ENCODE data around the gene C2orf76. TPM values are rescaled to one million over a fixed set of nuclear protein-coding genes. Genes with fewer than 3 reads are reported as not detected.

The C2orf76 gene
- total and polyA plus RNA-seq, 2 experiments from 2014 or later = 16.6 to 17.6 TPM

DNA sequence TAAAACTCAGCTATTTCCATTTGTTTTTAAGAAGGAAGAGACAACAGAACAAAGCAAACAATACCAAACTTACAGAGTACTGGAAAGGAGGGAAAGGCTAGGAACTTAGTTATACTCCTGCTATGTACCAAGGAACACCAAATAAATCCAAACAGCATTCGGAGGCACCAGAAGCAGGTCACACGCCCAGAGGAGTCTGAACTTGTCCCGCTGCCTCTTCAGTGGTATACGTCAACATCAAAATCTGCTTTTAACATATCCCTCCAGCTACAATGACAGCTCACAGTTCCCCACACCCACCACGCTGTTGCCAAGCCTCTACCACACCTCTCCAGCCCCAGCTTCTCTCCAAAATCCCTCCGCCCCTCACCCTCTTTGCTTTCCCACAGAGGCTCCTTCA, 17.3 kb downstream of the C2orf76 start:
- no peak overlapping the region for H3K4me3 ChIP-seq
- no peaks in the 10 kb centered on the region for H3K9me3 ChIP-seq (ENCODE audit: low read depth)
- H3K79me2 ChIP-seq = no peaks in the 10 kb centered on the region
- TF ChIP-seq EZH2 (IDR thresholded peaks at IDR 0.05; ENCODE audit: borderline replicate concordance) (no peak), EZH2phosphoT487 (IDR thresholded peaks at IDR 0.05; ENCODE audit: low read depth, severe bottlenecking, unreplicated experiment) (no peak)
- TF ChIP-seq, protein P1, sequence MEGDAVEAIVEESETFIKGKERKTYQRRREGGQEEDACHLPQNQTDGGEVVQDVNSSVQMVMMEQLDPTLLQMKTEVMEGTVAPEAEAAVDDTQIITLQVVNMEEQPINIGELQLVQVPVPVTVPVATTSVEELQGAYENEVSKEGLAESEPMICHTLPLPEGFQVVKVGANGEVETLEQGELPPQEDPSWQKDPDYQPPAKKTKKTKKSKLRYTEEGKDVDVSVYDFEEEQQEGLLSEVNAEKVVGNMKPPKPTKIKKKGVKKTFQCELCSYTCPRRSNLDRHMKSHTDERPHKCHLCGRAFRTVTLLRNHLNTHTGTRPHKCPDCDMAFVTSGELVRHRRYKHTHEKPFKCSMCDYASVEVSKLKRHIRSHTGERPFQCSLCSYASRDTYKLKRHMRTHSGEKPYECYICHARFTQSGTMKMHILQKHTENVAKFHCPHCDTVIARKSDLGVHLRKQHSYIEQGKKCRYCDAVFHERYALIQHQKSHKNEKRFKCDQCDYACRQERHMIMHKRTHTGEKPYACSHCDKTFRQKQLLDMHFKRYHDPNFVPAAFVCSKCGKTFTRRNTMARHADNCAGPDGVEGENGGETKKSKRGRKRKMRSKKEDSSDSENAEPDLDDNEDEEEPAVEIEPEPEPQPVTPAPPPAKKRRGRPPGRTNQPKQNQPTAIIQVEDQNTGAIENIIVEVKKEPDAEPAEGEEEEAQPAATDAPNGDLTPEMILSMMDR (IDR thresholded peaks at IDR 0.05; ENCODE audit: poor library complexity) = no peak
- H3K4me1 ChIP-seq (ENCODE audit: insufficient read depth) = no peaks in the 10 kb centered on the region
- H3K9me2 ChIP-seq (replicated peaks; ENCODE audit: insufficient read depth) = no peaks in the 10 kb centered on the region
- no peaks in the 10 kb centered on the region for H4K20me1 ChIP-seq (ENCODE audit: insufficient read depth, poor library complexity, severe bottlenecking)
- WGBS (ENCODE audit: low lambda C conversion rate, missing lambda C conversion rate) = 72% methylated on average over 6 of the region's 6 CpGs
- H3K27me3 ChIP-seq = no peaks in the 10 kb centered on the region
- no peak overlapping the region for H3K4me2 ChIP-seq
- no peak for DNase-seq (ENCODE audit: low spot score)
- H2AFZ ChIP-seq = no peak overlapping the region
- H3K36me3 ChIP-seq (replicated peaks; ENCODE audit: insufficient read depth, low read depth) = no peaks in the 10 kb centered on the region
- H3K27ac ChIP-seq = no peak overlapping the region

DNA sequence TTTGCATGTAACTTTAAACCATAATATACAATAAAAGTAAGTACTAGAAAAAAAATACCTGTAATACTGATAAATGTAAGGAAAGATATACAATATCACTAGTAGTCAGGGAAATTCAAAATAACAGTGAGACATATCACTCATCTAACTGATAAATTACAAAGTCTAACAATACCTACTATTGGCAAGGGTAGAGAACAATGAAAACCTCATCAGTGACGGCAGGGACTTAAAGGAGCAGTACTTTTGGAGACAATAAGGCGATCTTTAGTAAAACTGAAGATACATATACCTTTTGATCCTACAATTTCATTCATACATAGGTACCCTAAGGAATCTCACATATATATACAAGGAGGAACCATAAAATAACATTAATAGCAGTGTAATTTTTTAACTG, 24.9 kb downstream of the C2orf76 start:
- Histone ChIP-seq H4K20me1 (ENCODE audit: insufficient read depth, poor library complexity, severe bottlenecking) (no peaks in the 10 kb centered on the region), H3K36me3 (replicated peaks; ENCODE audit: insufficient read depth, low read depth) (no peaks in the 10 kb centered on the region), H3K27ac (no peak overlapping the region), H3K27me3 (no peaks in the 10 kb centered on the region), H3K4me1 (ENCODE audit: insufficient read depth) (no peaks in the 10 kb centered on the region), H3K4me2 (no peak overlapping the region), H3K4me3 (no peak overlapping the region), H3K79me2 (no peaks in the 10 kb centered on the region), H3K9me2 (replicated peaks; ENCODE audit: insufficient read depth) (no peaks in the 10 kb centered on the region), H3K9me3 (ENCODE audit: low read depth) (no peaks in the 10 kb centered on the region), H2AFZ (no peak overlapping the region)
- TF ChIP-seq EZH2 (IDR thresholded peaks at IDR 0.05; ENCODE audit: borderline replicate concordance) (no peak), EZH2phosphoT487 (IDR thresholded peaks at IDR 0.05; ENCODE audit: low read depth, severe bottlenecking, unreplicated experiment) (no peak)
- TF ChIP-seq, protein P1 (IDR thresholded peaks at IDR 0.05; ENCODE audit: poor library complexity) = no peak
- DNase-seq (ENCODE audit: low spot score) = no peak
- WGBS (ENCODE audit: low lambda C conversion rate, missing lambda C conversion rate) = 86% methylated on average over 2 of the region's 2 CpGs

DNA sequence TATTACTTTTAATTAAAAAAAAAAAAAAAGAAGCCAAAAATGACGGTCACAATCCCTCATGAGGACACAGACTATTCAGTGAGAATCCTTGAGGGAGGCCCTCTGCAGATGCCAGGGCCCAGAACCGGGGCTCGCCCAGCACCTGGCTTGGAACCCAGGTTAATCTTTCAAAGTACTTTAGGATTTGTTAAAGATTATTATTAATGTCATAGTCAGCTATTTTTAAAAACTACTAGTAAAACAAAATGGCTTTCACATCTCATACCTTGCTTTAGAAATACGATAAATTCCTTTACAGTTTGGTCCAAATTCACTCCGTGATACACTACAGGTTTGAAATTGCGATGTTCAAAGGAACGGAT, 27.1 kb downstream of the C2orf76 start:
- Histone ChIP-seq H3K4me3 (no peak overlapping the region), H4K20me1 (ENCODE audit: insufficient read depth, poor library complexity, severe bottlenecking) (no peaks in the 10 kb centered on the region), H3K27me3 (no peaks in the 10 kb centered on the region), H3K27ac (no peak overlapping the region), H3K4me1 (ENCODE audit: insufficient read depth) (no peaks in the 10 kb centered on the region), H3K9me3 (ENCODE audit: low read depth) (no peaks in the 10 kb centered on the region), H3K36me3 (replicated peaks; ENCODE audit: insufficient read depth, low read depth) (no peaks in the 10 kb centered on the region), H2AFZ (no peak overlapping the region), H3K79me2 (no peaks in the 10 kb centered on the region), H3K9me2 (replicated peaks; ENCODE audit: insufficient read depth) (no peaks in the 10 kb centered on the region), H3K4me2 (no peak overlapping the region)
- no peak for DNase-seq (ENCODE audit: low spot score)
- TF ChIP-seq, protein P1 (IDR thresholded peaks at IDR 0.05; ENCODE audit: poor library complexity) = no peak
- TF ChIP-seq EZH2phosphoT487 (IDR thresholded peaks at IDR 0.05; ENCODE audit: low read depth, severe bottlenecking, unreplicated experiment) = no peak
- WGBS (ENCODE audit: low lambda C conversion rate, missing lambda C conversion rate) = 97% methylated on average over 7 of the region's 7 CpGs

Measured in hepatocyte (in vitro differentiated cells).